Erythroblast (primary cell): ENCODE measurements around the gene C16orf74.

Experiments
- DNase-seq, 2 experiments: peaks; one replicate each; lab custom pipeline; 2025; lab: John Stamatoyannopoulos, UW
- GATA1 ChIP-seq: IDR thresholded peaks from 2 replicates; pipeline ENCODE4 v1.6.1; 2011; ENCODE audit warnings: low read depth, mild to moderate bottlenecking, control low read depth, low read length, moderate library complexity
- POLR2A ChIP-seq: IDR thresholded peaks from 2 replicates; pipeline ENCODE4 v1.6.1; 2011; ENCODE audit warnings: mild to moderate bottlenecking, low read length

Gene C16orf74

DNA sequence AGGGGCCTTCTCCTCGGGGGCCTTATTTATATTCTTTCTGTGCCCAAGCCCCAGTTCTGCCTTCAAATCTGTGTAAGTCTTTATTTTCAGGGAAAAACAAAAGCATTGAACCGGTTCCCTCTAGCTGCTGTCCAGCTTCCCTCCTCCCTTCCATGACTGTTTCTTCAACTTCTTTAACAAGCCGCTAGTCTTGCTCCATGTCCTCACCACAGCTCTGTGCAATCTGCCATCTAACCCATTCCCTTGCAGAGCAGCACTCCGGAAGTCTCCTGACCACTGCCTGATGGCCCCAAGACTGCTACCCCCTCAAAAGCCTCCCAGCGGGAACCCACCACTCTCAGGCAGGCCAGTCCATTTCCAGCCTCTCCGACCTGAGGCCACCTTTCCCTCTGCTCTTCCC lies 31.6 kb upstream of the C16orf74 start:
- TF ChIP-seq POLR2A (no peak), GATA1 (no peak)
- DNase-seq: no peak

DNA sequence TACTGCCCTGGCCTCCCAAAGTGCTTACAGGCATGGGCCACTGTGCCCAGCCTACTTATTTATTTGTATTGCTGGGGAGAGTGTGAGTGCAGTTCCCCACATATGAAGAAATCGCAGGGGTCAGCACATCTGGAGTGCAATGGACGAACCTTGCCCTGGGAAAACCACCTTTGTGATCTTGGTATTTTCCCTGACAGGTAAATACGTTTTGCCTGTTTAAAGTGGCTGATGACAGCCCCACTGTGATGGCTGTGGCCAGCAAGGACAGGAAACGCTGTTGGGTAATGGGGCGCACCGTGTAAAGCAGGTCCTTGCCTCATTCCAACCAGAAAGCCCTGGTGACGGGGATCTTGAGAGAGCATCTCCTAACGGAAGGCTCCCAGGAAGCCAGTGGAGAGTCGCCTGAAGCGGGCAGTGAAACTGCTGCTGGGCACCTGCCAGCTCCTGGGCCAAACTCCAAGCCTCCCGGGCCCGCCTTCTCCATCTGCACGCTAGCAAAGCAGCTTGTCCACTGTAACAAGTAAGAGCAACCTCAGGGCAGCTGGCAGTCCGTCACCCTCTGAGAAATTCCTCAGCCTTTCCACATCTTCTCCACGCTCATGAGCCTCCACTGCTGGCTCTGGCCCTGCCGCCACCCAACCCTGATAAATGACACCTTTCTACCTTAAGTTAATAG lies 30.9 kb upstream of the C16orf74 start:
- TF ChIP-seq GATA1 (no peak), POLR2A (no peak)
- DNase-seq: no peak

DNA sequence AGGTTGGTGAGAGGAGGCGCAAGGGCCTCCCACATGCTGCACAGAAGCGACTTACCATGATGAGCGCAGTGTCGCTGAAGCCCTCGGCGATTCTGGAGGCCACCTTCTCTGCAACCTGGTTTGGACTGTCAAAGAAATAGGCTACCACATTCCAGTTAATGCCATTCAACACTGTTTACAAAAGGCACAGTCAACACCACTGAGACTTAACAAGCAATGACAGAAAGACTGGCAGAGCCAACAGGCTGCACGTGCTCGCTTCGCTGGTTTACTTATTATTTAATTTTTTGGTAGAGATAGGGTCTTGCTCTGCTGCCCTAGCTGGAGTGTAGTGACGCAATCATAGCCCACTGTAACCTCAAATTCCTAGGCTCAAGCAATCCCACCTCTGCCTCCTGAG lies 30.3 kb upstream of the C16orf74 start:
- no peak for DNase-seq
- no peak for TF ChIP-seq GATA1
- TF ChIP-seq POLR2A: no peak

DNA sequence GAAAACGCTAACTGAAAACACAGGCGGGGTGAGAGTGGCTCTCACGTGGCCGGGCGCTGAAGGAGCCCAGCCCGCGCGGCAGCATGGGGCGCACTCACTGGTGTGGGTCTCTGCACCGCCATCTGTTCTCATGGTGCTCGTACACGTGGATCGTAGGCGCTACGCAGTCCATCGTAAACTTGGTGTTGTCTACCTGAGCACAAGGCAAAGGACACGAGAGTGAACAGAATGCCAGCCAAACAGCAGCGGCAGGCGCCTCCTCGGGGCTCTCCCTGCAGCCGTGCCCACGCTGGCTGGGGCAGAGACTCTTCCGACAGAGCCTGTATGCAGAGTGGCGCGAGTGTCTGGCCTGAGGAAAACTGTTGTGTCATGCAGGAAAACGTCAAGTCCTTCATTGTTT lies 29.4 kb upstream of the C16orf74 start:
- TF ChIP-seq GATA1 (no peak), POLR2A (no peak)
- no peak for DNase-seq

- DNase-seq: no peak
- TF ChIP-seq POLR2A: no peak
- TF ChIP-seq GATA1: no peak
These were observed 28.0 kb upstream of the C16orf74 start for GRCh38 chr16:85778873-85779272.

DNA sequence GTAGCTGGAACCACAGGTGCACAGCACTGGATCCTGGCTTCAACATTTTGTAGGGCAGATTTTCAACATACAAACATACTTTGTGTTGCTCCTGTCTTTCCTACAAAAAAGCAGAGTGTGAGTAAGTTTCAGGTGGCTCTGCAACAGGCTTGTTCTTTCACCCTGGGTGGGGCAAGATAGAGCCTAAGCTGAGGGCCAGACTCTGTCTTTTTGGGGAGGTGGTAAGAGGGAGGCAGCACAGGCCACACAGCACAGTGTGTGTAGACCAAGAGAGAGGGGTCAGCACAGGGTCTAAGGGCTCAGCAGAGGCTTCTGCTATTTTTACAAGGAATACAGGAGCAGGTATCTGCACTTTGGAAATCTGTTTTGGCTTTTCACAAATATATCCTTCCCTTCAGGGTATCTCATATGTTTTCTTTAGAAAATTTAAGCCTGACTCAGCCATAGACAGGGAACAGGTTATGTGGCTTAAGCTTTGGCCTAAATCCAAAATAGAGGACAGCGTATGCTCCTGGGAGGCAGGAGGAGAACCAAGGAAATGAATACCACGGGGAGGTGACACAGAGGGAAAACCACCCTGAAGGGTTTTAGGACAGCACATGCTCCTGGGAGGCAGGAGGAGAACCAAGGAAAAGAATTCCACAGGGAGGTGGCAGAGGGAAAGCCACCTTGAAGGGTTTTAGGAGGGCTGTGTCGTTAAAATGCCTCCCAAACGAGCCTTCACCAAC lies 26.9 kb upstream of the C16orf74 start:
- no peak for DNase-seq
- no peak for TF ChIP-seq GATA1
- TF ChIP-seq POLR2A: no peak

- TF ChIP-seq POLR2A: no peak
- TF ChIP-seq GATA1: no peak
- DNase-seq: no peak
These were observed 23.9 kb upstream of the C16orf74 start for GRCh38 chr16:85774811-85775210.

DNA sequence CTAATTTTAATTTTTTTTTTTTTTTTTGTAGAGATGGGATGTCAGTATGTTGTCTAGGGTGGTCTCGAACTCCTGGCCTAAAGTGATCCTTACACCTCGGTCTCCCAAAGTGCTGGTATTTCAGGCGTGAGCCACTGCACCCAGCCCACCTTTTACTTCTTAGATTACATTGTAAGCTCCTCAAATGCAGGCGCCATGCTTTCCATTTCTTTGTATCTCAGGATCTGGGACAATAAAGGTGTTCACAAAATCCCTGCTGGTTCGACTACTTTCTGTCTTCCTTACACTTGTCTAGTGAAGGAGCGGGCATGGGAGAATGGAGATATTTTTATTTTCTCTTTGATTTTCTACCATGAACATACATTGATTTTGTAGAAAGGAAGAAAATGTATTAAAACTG lies 23.2 kb upstream of the C16orf74 start:
- no peak for DNase-seq
- no peak for TF ChIP-seq GATA1
- TF ChIP-seq POLR2A: no peak

- TF ChIP-seq GATA1 (no peak), POLR2A (no peak)
- no peak for DNase-seq
These were observed 22.1 kb upstream of the C16orf74 start for GRCh38 chr16:85773044-85773443.

GRCh38 chr16:85770741-85771140 lies 19.8 kb upstream of the C16orf74 start:
- TF ChIP-seq GATA1 (no peak), POLR2A (no peak)
- no peak for DNase-seq

DNA sequence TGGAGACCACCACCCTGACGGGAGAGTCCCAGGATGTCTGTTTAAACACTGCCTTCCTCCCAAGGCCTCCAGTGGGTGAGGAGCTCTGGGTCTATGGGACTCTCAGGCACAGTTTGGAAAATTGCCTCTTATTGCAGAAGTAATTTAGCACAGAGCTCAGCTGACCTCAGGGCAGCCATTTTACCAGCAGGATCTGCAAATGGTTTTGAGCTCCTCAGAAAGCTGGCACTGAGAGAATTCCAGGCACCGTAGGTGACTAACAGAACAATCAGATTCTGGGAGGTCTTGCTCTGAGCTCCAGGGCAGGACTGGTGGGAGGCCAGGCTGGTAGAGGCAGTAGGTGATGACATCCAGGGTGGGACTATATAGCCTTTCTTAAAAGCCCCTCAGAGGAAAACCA lies 17.3 kb upstream of the C16orf74 start:
- no peak for DNase-seq
- TF ChIP-seq POLR2A: no peak
- no peak for TF ChIP-seq GATA1

GRCh38 chr16:85767531-85767930 lies 16.6 kb upstream of the C16orf74 start:
- peak in 1 of 2 experiments; percentile 36 for DNase-seq

GRCh38 chr16:85765767-85766166 lies 14.9 kb upstream of the C16orf74 start:
- no peak for DNase-seq
- no peak for TF ChIP-seq POLR2A
- no peak for TF ChIP-seq GATA1

More at GRCh38 chr16:85767531-85767930, 16.6 kb upstream of the C16orf74 start:
- TF ChIP-seq GATA1: no peak
- TF ChIP-seq POLR2A: no peak

- TF ChIP-seq POLR2A (no peak), GATA1 (no peak)
- DNase-seq: no peak
These were observed 14.3 kb upstream of the C16orf74 start for GRCh38 chr16:85765211-85765610.
